Neural progenitor cell (in vitro differentiated cells): ENCODE data around the gene C10orf105. TPM values are rescaled to one million over a fixed set of nuclear protein-coding genes. Genes with fewer than 3 reads are reported as not detected.

Source experiments
- DNase-seq: peaks from one replicate; pipeline ENCODE4 v3.0.0-alpha.2; 2016; ENCODE audit warnings: low spot score
- H2AFZ ChIP-seq: fragments of 200-600 bp; sonication (generic); replicated peaks from 2 replicates; pipeline ENCODE4 v1.6.1; 2016; ENCODE audit warnings: antibody characterized with exemption
- H3F3A ChIP-seq: fragments of 200-600 bp; sonication (generic); 2 replicates; pipeline ENCODE4 v1.6.1; 2016; ENCODE audit warnings: antibody characterized with exemption, low read depth
- H3K27ac ChIP-seq: fragments of 200-600 bp; sonication (generic); 2 replicates; pipeline ENCODE4 v1.5.1; 2016; ENCODE audit warnings: mild to moderate bottlenecking
- H3K27me3 ChIP-seq: fragments of 200-600 bp; sonication (generic); 2 replicates; pipeline ENCODE4 v1.6.1; 2016; ENCODE audit warnings: mild to moderate bottlenecking, moderate library complexity
- H3K36me3 ChIP-seq: fragments of 200-600 bp; sonication (generic); 2 replicates; pipeline ENCODE4 v1.5.1; 2016
- H3K4me1 ChIP-seq: fragments of 200-600 bp; sonication (generic); 2 replicates; pipeline ENCODE4 v1.6.1; 2016; ENCODE audit warnings: mixed run types
- H3K4me2 ChIP-seq: fragments of 200-600 bp; sonication (generic); 2 replicates; pipeline ENCODE4 v1.6.1; 2016
- H3K4me3 ChIP-seq: fragments of 200-600 bp; sonication (generic); 2 replicates; pipeline ENCODE4 v1.5.1; 2016
- H3K79me2 ChIP-seq: fragments of 200-600 bp; sonication (generic); 2 replicates; pipeline ENCODE4 v1.6.1; 2016; ENCODE audit warnings: low read depth
- H3K9ac ChIP-seq: fragments of 200-600 bp; sonication (generic); 2 replicates; pipeline ENCODE4 v1.6.1; 2016
- H3K9me3 ChIP-seq: fragments of 200-600 bp; sonication (generic); 2 replicates; pipeline ENCODE4 v1.5.1; 2016; ENCODE audit warnings: low read depth
- H4K20me1 ChIP-seq: fragments of 200-600 bp; sonication (generic); 2 replicates; pipeline ENCODE4 v1.6.1; 2016; ENCODE audit warnings: low read depth
- H3K27ac Mint-ChIP-seq: 3 replicates; pipeline ENCODE4 v1.8.0; 2021; ENCODE audit warnings: mixed read lengths
- H3K27me3 Mint-ChIP-seq: 2 replicates; pipeline ENCODE4 v1.8.0; 2022; ENCODE audit warnings: low read depth, mild to moderate bottlenecking, inconsistent platforms, moderate library complexity, mixed read lengths; ENCODE audit not compliant: insufficient read depth
- H3K36me3 Mint-ChIP-seq: 3 replicates; pipeline ENCODE4 v1.8.0; 2021; ENCODE audit warnings: mixed read lengths
- H3K4me1 Mint-ChIP-seq: 3 replicates; pipeline ENCODE4 v1.8.0; 2021; ENCODE audit warnings: mixed read lengths
- H3K4me3 Mint-ChIP-seq: 3 replicates; pipeline ENCODE4 v1.8.0; 2021; ENCODE audit warnings: mild to moderate bottlenecking, moderate library complexity, mixed read lengths
- H3K9me3 Mint-ChIP-seq: 3 replicates; pipeline ENCODE4 v1.8.0; 2020; ENCODE audit warnings: mixed read lengths
- EZH2 ChIP-seq: fragments of 200-600 bp; sonication (generic); IDR thresholded peaks from 2 replicates; pipeline ENCODE4 v1.6.1; 2017; ENCODE audit warnings: antibody characterized with exemption, mild to moderate bottlenecking, moderate library complexity
- EZH2phosphoT487 ChIP-seq: fragments of 200-600 bp; sonication (generic); IDR thresholded peaks from 2 replicates; pipeline ENCODE4 v1.6.1; 2017; ENCODE audit warnings: antibody characterized with exemption
- total RNA-seq: library from RNA; depleted of rRNA; stranded (reverse); fragments of >200 nt; gene quantifications from 2 replicates; pipeline ENCODE4 v1.2.3, GENCODE V29; 2015; ENCODE audit warnings: low replicate concordance
- TF ChIP-seq, protein P1 (sequence below): fragments of 200-600 bp; sonication (generic); IDR thresholded peaks from 2 replicates; pipeline ENCODE4 v1.5.1; 2017; ENCODE audit warnings: antibody characterized with exemption, mild to moderate bottlenecking

C10orf105 gene
- total RNA-seq, 1 donor from 2014 or later: 0.39 TPM

DNA sequence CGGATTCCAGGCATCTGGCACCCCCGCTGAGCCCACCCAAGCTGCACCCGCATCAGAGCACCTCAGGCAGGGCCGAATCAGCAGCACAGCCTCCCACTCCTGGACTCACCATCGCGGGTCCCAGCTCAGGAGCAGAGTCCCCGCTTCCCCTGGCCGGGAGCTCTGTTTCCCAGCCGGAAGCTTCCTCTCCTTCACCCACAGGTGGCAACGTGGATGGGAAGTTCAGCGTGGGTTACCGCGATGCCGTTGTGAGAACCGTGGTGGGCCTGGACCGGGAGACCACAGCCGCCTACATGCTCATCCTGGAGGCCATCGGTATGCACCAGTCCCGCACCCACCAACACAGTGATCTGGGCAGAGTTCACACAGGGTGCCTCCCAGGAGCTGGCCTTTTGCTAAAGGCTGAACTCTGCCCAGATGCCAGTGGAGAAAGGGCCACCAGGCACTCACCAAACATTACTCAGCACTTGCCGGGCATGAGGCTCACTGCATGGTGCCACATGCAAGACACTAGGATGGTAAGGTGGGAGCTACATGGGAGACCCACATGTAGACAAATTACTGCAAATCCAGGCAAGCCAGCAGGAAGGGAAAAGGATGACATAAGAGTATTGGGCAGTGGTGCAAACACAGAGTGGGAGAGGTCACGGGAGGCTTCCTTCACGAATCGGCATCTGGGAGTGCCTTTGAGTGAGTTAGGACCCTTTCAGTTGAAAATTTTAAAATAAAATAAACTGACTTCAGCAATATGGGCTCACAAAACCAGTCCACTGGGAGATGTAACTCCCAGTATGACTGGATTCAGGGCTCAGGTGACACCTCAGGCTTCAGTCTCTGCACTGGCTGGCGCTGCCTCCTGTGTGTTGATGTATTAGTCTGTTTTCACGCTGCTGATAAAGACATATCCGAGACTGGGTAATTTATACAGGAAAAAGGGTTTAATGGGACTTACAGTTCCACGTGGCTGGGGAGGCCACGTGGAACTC, 10.4 kb downstream of the C10orf105 start:
- H3K36me3 ChIP-seq: no peaks in the 10 kb centered on the region
- Mint-ChIP-seq H3K36me3 (no peaks in the 10 kb centered on the region), H3K4me1 (peaks cover 13% of the 10 kb centered on the region), H3K9me3 (no peaks in the 10 kb centered on the region), H3K4me3 (no peak overlapping the region), H3K27ac (peak overlapping the region; percentile 42), H3K27me3 (peaks cover 2% of the 10 kb centered on the region)
- H3K9me3 ChIP-seq: no peaks in the 10 kb centered on the region
- TF ChIP-seq, protein P1, sequence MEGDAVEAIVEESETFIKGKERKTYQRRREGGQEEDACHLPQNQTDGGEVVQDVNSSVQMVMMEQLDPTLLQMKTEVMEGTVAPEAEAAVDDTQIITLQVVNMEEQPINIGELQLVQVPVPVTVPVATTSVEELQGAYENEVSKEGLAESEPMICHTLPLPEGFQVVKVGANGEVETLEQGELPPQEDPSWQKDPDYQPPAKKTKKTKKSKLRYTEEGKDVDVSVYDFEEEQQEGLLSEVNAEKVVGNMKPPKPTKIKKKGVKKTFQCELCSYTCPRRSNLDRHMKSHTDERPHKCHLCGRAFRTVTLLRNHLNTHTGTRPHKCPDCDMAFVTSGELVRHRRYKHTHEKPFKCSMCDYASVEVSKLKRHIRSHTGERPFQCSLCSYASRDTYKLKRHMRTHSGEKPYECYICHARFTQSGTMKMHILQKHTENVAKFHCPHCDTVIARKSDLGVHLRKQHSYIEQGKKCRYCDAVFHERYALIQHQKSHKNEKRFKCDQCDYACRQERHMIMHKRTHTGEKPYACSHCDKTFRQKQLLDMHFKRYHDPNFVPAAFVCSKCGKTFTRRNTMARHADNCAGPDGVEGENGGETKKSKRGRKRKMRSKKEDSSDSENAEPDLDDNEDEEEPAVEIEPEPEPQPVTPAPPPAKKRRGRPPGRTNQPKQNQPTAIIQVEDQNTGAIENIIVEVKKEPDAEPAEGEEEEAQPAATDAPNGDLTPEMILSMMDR: no peak
- TF ChIP-seq EZH2 (no peak), EZH2phosphoT487 (no peak)
- H3K4me1 ChIP-seq: peaks cover 12% of the 10 kb centered on the region
- no peak overlapping the region for H3K4me3 ChIP-seq
- no peak overlapping the region for H3K4me2 ChIP-seq
- no peaks in the 10 kb centered on the region for H4K20me1 ChIP-seq
- H3K27me3 ChIP-seq: no peaks in the 10 kb centered on the region
- H2AFZ ChIP-seq: no peak overlapping the region
- no peak for DNase-seq
- H3K79me2 ChIP-seq: no peaks in the 10 kb centered on the region
- H3K9ac ChIP-seq: no peak overlapping the region
- H3F3A ChIP-seq: no peaks in the 10 kb centered on the region
- H3K27ac ChIP-seq: no peak overlapping the region

DNA sequence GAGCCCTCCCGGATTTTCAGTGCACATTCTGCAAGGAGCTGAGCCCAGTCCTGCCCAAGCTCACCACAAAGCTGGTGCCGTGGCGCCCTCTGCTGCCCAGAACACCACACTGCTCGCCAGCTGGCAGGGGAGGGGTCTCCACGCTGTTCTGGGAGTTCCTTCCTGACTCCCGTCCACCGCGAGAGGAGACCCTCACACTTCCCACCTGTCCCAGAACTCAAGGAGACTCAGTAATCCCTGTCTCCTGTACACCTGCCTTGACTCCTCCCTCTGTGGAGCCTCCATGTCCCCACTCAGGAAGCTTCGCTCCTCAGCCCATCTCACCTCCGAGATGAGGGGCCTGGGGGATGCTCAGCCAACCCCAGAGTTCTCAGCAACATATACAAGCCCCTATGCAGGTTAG, 11.3 kb downstream of the C10orf105 start:
- Histone ChIP-seq H3F3A (no peaks in the 10 kb centered on the region), H3K27ac (no peak overlapping the region), H4K20me1 (no peaks in the 10 kb centered on the region), H3K27me3 (no peaks in the 10 kb centered on the region), H3K4me1 (peaks cover 4% of the 10 kb centered on the region), H2AFZ (peak overlapping the region; percentile 14), H3K4me2 (no peak overlapping the region), H3K9me3 (no peaks in the 10 kb centered on the region), H3K36me3 (no peaks in the 10 kb centered on the region), H3K9ac (no peak overlapping the region), H3K4me3 (no peak overlapping the region), H3K79me2 (no peaks in the 10 kb centered on the region)
- H3K4me1 Mint-ChIP-seq: peaks cover 4% of the 10 kb centered on the region
- no peak overlapping the region for H3K4me3 Mint-ChIP-seq
- peak; percentile 85 for DNase-seq
- H3K27me3 Mint-ChIP-seq: peaks cover 2% of the 10 kb centered on the region
- no peak overlapping the region for H3K27ac Mint-ChIP-seq
- TF ChIP-seq EZH2: no peak
- TF ChIP-seq, protein P1: peak; percentile 95
- no peaks in the 10 kb centered on the region for H3K36me3 Mint-ChIP-seq
- H3K9me3 Mint-ChIP-seq: no peaks in the 10 kb centered on the region

GRCh38 chr10:71707240-71707789, 12.3 kb downstream of the C10orf105 start:
- Mint-ChIP-seq H3K27me3 (peaks cover 4% of the 10 kb centered on the region), H3K4me3 (no peak overlapping the region), H3K4me1 (no peaks in the 10 kb centered on the region), H3K36me3 (no peaks in the 10 kb centered on the region), H3K9me3 (no peaks in the 10 kb centered on the region), H3K27ac (peak overlapping the region; percentile 82)
- Histone ChIP-seq H3K36me3 (no peaks in the 10 kb centered on the region), H3K4me1 (no peaks in the 10 kb centered on the region), H2AFZ (no peak overlapping the region), H3K4me2 (no peak overlapping the region), H4K20me1 (no peaks in the 10 kb centered on the region), H3K4me3 (no peak overlapping the region), H3K27me3 (no peaks in the 10 kb centered on the region), H3F3A (no peaks in the 10 kb centered on the region), H3K9me3 (no peaks in the 10 kb centered on the region), H3K27ac (no peak overlapping the region), H3K79me2 (no peaks in the 10 kb centered on the region), H3K9ac (no peak overlapping the region)
- TF ChIP-seq EZH2phosphoT487: no peak
- TF ChIP-seq, protein P1: no peak
- TF ChIP-seq EZH2: no peak
- no peak for DNase-seq
